ENCODE results near the gene TSPAN9.

Gene TSPAN9

DNA sequence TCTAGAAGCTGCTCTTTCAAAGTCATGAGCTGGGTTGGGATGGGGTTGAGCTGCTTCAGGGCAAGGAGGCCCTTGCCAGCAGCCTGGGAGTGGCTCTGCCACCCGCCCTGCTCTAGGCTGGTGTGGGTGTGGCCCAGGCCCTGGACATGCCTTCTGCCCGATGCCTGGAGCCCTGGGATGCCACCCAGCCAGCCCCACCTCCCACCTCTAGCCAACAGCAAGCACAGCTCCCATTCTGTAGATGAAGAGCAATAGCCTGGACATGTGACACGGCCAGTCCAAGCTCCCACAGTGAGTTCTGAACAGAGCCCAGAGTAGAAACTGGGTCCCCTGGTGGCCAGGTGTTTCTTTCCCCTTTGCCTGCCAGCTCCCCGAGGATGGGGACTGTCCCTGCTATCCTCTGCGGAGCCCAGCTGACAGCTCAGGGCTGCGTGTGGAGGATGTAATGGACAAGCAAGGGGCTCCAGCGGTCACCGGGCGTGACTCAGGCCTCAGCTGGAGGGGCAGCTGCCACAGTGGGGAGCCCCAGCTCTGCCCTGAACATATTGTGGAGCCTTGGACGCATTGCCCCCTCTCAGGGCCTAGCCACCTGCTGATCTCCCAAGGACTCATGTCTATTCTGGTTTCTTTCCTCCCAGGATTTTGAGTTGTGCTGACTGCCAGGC is 165.2 kb downstream of the TSPAN9 start:
- H3K9ac ChIP-seq (ENCODE audit: low read length), result no peak overlapping the region
- peaks cover 2% of the 10 kb centered on the region for H3K36me3 ChIP-seq (ENCODE audit: control insufficient read depth, insufficient read depth, low read length)
- no peaks in the 10 kb centered on the region for H3K4me1 ChIP-seq (ENCODE audit: control insufficient read depth, insufficient read depth, low read length)
- no peaks in the 10 kb centered on the region for H3K27me3 ChIP-seq (ENCODE audit: control insufficient read depth, insufficient read depth, low read length)
- H3K27ac ChIP-seq (ENCODE audit: low read depth, low read length), result no peak overlapping the region
- H3K4me3 ChIP-seq (ENCODE audit: low read length), result no peak overlapping the region

DNA sequence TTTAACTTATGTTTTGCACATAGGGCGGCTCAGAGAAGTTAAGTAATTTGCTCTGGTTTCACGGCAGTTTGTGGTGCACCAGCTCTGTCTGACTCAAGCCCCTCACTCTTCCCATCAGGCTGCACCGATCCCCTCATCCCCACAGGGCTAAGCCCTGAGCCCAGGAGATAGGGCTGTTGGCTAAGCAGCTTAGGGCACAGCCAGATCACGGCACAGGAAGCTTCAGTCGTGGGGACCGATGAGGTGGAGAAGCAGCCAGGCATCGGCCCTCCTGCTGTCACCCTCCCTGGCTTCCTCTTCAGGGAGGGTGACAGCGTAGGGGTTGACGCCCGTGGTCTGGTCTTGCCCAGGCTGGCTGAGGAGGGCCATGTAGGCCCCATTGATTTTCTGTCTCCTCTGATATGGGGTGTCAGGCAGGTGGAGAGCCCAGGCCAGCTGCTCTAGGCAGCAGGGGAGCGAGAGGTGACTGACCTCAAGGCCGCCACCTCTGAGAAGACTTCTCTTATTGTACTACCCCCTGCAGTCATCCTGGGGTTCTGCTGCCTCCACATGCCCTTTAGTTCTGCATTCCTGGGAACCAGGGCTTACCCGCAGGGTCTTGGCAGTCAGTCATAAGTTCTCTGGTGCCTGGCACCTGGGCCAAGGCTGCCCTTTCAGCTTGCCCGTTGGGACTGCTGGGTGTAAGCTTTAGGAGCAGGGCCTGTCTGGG is 166.4 kb downstream of the TSPAN9 start:
- no peak overlapping the region for H3K27ac ChIP-seq (ENCODE audit: low read depth, low read length)
- no peak overlapping the region for H3K9ac ChIP-seq (ENCODE audit: low read length)
- H3K4me1 ChIP-seq (ENCODE audit: control insufficient read depth, insufficient read depth, low read length), result no peaks in the 10 kb centered on the region

DNA sequence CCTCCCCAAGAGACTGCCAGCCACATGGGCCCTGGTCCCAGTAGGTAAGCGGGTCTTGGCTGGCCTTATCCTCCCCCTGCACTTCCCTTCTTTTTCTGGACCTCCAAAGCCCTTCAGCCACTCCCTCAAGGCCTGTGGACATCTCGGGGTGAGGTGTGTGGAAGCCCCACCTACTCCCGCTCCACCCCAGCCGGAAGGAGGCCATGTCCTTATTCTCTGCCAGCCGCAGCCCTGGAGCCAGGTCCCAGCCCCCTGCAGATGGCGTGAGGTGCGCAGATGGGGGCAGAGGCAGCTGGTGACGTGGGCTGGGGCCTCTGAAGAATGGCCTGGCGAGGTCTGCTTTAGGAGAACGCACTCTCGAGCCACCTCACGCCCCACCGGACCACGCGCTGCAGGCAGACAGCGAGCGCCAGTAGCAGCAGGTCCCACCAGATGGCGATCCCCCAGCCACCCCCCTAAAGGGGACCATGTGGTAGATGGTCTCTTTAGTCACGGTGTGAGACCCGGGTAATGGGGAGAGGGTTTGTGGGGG is 167.1 kb downstream of the TSPAN9 start:
- H3K36me3 ChIP-seq (ENCODE audit: control insufficient read depth, insufficient read depth, low read length), result peaks cover 2% of the 10 kb centered on the region
- H3K27ac ChIP-seq (ENCODE audit: low read depth, low read length), result no peak overlapping the region
- H3K9ac ChIP-seq (ENCODE audit: low read length), result no peak overlapping the region
- no peak overlapping the region for H3K4me3 ChIP-seq (ENCODE audit: low read length)
- H3K27me3 ChIP-seq (ENCODE audit: control insufficient read depth, insufficient read depth, low read length), result no peaks in the 10 kb centered on the region
- no peaks in the 10 kb centered on the region for H3K4me1 ChIP-seq (ENCODE audit: control insufficient read depth, insufficient read depth, low read length)

More for the DNA sequence above, 166.4 kb downstream of the TSPAN9 start:
- Histone ChIP-seq H3K4me3 (ENCODE audit: low read length) (no peak overlapping the region), H3K27me3 (ENCODE audit: control insufficient read depth, insufficient read depth, low read length) (no peaks in the 10 kb centered on the region), H3K36me3 (ENCODE audit: control insufficient read depth, insufficient read depth, low read length) (peaks cover 2% of the 10 kb centered on the region)

DNA sequence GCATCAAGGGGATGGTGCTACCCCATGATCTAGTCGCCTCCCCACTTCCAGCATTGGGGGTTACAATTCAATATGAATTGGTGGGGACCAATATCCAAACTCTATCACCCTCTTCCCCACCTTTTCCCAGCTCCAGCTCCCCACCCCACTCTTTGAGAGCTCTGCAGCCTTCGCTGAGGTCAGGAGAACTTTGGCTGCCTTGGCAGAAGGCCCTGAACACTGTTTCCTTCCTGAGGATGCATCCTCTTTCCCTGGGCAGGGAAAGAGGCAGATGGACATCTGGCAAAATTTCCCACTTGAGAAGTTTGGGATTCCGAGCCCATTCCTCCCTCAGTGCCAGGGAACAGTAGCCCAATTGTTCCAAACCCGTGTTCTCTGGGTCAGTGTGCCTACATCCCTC is 169.1 kb downstream of the TSPAN9 start:
- H3K9ac ChIP-seq (ENCODE audit: low read length), result no peak overlapping the region
- peaks cover 2% of the 10 kb centered on the region for H3K36me3 ChIP-seq (ENCODE audit: control insufficient read depth, insufficient read depth, low read length)
- no peak overlapping the region for H3K27ac ChIP-seq (ENCODE audit: low read depth, low read length)
- H3K4me1 ChIP-seq (ENCODE audit: control insufficient read depth, insufficient read depth, low read length), result no peaks in the 10 kb centered on the region
- H3K27me3 ChIP-seq (ENCODE audit: control insufficient read depth, insufficient read depth, low read length), result no peaks in the 10 kb centered on the region
- no peak overlapping the region for H3K4me3 ChIP-seq (ENCODE audit: low read length)

DNA sequence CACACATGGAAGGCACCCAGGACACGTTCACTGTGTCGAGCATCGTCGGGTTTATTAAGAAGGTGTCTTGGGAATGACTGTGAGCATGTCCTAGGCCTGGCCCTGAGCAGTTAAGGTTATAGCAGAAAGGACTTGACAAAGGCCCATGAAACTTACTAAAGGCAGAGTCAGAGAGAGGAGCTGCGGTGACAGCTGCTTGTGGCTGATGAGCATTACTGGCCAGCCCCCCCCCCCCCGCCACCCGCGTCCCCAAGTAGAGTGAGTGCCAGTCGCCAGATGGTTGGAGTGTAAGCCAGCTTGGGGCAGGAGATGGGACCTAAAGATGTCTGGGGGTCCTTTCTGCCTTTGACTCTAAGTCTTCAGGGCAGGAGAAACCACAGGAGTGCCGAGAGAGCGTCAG is 169.9 kb downstream of the TSPAN9 start:
- Histone ChIP-seq H3K9ac (ENCODE audit: low read length) (no peak overlapping the region), H3K4me1 (ENCODE audit: control insufficient read depth, insufficient read depth, low read length) (peaks cover 1% of the 10 kb centered on the region), H3K27ac (ENCODE audit: low read depth, low read length) (no peak overlapping the region)

DNA sequence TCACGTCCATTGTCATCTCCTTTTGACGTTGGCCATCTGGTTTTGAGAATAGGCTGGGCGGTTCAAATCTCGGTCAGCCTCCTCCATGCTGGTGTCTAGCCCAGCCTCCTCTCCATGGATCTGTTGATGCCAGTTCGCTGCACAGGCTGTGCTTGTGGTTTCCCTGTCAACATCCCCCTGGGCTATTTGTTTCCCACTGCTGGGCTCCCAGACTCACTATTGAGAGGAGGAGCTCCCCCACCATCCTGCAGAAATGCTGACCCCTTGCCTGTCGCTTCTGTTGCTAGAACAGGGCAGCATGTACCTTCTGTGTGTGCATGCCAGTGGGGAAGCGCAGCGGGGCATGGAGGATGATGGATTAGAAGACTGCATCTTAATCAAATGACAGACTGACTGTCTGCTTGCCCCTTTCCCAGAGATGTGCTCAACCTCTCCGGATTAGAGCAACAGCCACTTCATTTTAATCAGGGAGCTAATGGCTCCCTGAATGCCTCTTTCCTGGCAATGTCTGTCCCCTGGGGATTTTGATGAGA is 170.5 kb downstream of the TSPAN9 start:
- no peak overlapping the region for H3K4me3 ChIP-seq (ENCODE audit: low read length)
- no peak overlapping the region for H3K9ac ChIP-seq (ENCODE audit: low read length)
- no peak overlapping the region for H3K27ac ChIP-seq (ENCODE audit: low read depth, low read length)
- peaks cover 2% of the 10 kb centered on the region for H3K36me3 ChIP-seq (ENCODE audit: control insufficient read depth, insufficient read depth, low read length)
- H3K4me1 ChIP-seq (ENCODE audit: control insufficient read depth, insufficient read depth, low read length), result peaks cover 5% of the 10 kb centered on the region
- no peaks in the 10 kb centered on the region for H3K27me3 ChIP-seq (ENCODE audit: control insufficient read depth, insufficient read depth, low read length)

More for the DNA sequence above, 169.9 kb downstream of the TSPAN9 start:
- H3K4me3 ChIP-seq (ENCODE audit: low read length), result no peak overlapping the region
- peaks cover 2% of the 10 kb centered on the region for H3K36me3 ChIP-seq (ENCODE audit: control insufficient read depth, insufficient read depth, low read length)
- no peaks in the 10 kb centered on the region for H3K27me3 ChIP-seq (ENCODE audit: control insufficient read depth, insufficient read depth, low read length)

DNA sequence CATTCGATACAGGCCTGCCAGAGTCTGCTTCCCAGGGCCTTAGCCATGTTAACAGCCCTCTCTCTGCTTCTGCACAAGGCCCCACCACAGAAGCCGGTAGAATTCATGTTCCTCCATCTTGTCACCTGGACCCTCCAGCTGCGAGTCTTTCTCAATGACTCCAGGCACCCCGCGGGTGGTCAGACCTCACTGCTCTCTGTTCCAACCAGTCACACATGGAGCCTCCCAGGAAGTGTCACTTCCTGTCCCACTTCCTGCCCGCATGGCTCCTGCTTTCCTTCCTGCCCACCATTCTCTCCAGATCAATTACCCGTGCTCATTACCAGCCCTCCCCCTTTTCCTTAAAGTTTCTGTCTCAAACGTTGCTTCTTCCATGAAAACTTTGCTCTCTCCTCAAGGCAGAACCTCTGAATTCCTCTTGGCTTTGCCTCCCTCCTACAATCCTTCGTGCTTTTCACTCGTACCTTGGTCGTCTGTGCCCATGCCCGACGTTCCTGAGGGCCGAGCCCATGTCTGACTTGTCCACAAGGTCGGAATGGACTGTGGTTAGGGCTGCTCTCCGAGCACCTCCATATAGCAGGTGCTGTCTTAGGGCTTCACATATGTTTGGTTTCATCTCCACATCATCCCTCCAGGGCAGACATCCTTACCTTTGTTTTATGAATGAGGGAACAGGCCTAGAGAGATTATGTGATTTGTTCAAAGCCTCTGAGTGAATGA is 172.1 kb downstream of the TSPAN9 start:
- Histone ChIP-seq H3K4me1 (ENCODE audit: control insufficient read depth, insufficient read depth, low read length) (peaks cover 14% of the 10 kb centered on the region), H3K4me3 (ENCODE audit: low read length) (no peak overlapping the region), H3K36me3 (ENCODE audit: control insufficient read depth, insufficient read depth, low read length) (peaks cover 2% of the 10 kb centered on the region), H3K27me3 (ENCODE audit: control insufficient read depth, insufficient read depth, low read length) (no peaks in the 10 kb centered on the region), H3K9ac (ENCODE audit: low read length) (no peak overlapping the region), H3K27ac (ENCODE audit: low read depth, low read length) (no peak overlapping the region)

DNA sequence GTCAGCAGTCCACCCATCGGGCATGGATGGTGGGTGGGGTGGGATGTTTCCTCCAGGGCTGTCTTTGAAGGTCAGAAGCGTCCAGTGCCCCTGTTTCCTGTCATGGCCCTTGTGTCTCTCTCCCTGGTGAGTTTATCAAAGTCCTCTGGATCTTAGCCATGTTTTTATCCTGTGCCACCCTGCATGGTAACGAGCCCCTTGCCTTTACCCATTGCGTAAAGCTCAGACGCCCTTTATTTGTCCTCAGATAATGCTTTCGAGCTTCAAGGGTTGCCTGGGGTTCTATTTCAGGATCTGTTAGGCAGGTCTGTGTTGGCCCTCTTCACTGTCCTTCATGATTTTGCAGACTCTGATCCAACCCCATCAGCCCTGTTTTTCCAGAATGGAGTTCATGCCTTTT is 172.9 kb downstream of the TSPAN9 start:
- no peak overlapping the region for H3K4me3 ChIP-seq (ENCODE audit: low read length)
- H3K36me3 ChIP-seq (ENCODE audit: control insufficient read depth, insufficient read depth, low read length), result no peaks in the 10 kb centered on the region
- no peak overlapping the region for H3K9ac ChIP-seq (ENCODE audit: low read length)
- H3K4me1 ChIP-seq (ENCODE audit: control insufficient read depth, insufficient read depth, low read length), result peaks cover 14% of the 10 kb centered on the region
- no peaks in the 10 kb centered on the region for H3K27me3 ChIP-seq (ENCODE audit: control insufficient read depth, insufficient read depth, low read length)
- no peak overlapping the region for H3K27ac ChIP-seq (ENCODE audit: low read depth, low read length)

DNA sequence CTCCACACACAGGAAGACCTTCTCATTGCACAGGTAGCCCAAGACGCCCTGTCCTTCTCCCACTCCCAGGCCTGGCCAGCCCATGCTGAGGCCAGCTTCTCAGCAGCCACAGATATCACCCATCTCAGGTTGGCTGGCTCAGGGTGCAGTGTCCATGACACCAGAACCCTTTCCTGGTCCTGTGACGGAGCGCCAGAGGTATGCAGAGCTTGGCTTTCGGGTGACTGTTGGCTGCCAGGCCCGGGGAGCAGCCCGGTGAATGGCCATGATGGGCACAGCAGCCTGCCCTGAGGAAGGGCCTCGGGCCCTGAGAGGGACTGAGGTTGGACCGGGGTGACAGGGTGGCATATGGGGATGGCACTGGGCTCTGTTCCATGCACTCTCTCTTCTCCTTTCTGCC is 173.4 kb downstream of the TSPAN9 start:
- no peaks in the 10 kb centered on the region for H3K36me3 ChIP-seq (ENCODE audit: control insufficient read depth, insufficient read depth, low read length)
- H3K9ac ChIP-seq (ENCODE audit: low read length), result no peak overlapping the region
- H3K4me3 ChIP-seq (ENCODE audit: low read length), result no peak overlapping the region
- H3K4me1 ChIP-seq (ENCODE audit: control insufficient read depth, insufficient read depth, low read length), result peaks cover 14% of the 10 kb centered on the region
- no peak overlapping the region for H3K27ac ChIP-seq (ENCODE audit: low read depth, low read length)
- H3K27me3 ChIP-seq (ENCODE audit: control insufficient read depth, insufficient read depth, low read length), result no peaks in the 10 kb centered on the region

DNA sequence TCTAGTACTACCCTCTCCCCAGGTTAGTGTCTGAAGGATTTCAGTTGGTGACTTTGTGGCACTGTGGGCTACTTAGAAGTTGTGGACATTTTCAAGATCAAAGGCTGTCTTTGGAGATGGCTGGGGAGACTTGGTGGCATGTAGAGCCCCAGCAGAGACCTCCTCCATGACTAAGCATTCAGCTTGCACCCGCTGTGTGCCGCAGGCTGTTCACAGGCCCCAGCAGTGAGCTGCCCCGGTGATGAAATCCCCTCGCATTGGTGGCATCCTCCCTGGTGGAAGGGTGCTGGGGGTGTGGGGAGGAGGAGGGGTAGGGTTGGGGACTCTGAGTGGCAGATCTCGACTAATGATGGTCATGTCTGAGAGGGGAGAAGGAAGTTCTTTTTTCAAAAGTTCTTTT is 173.9 kb downstream of the TSPAN9 start:
- Histone ChIP-seq H3K27me3 (ENCODE audit: control insufficient read depth, insufficient read depth, low read length) (no peaks in the 10 kb centered on the region), H3K4me3 (ENCODE audit: low read length) (no peak overlapping the region), H3K4me1 (ENCODE audit: control insufficient read depth, insufficient read depth, low read length) (peaks cover 14% of the 10 kb centered on the region), H3K9ac (ENCODE audit: low read length) (no peak overlapping the region), H3K36me3 (ENCODE audit: control insufficient read depth, insufficient read depth, low read length) (no peaks in the 10 kb centered on the region), H3K27ac (ENCODE audit: low read depth, low read length) (no peak overlapping the region)

DNA sequence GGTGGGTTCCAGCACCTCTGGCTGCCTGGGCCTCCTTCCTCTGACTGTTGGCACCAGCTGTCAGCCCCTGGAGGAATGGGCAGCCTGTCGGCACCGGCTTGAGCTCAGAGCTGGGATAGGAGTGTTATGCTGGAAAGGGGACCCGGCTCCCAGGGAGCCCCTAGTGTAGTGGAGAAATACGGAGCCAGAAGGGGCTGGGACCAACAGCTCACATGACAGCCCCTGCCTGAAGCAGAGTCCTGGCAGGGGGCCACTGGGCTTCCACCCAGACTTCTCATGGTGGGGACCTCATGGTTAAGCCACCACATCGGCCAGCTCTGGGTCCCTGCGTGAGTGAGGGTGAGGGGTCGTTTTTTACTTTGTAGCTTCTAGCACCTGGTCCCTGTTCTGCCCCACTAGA is 174.5 kb downstream of the TSPAN9 start:
- Histone ChIP-seq H3K27ac (ENCODE audit: low read depth, low read length) (peak overlapping the region; percentile 78), H3K4me1 (ENCODE audit: control insufficient read depth, insufficient read depth, low read length) (peaks cover 14% of the 10 kb centered on the region), H3K4me3 (ENCODE audit: low read length) (no peak overlapping the region), H3K27me3 (ENCODE audit: control insufficient read depth, insufficient read depth, low read length) (no peaks in the 10 kb centered on the region), H3K36me3 (ENCODE audit: control insufficient read depth, insufficient read depth, low read length) (no peaks in the 10 kb centered on the region), H3K9ac (ENCODE audit: low read length) (no peak overlapping the region)

DNA sequence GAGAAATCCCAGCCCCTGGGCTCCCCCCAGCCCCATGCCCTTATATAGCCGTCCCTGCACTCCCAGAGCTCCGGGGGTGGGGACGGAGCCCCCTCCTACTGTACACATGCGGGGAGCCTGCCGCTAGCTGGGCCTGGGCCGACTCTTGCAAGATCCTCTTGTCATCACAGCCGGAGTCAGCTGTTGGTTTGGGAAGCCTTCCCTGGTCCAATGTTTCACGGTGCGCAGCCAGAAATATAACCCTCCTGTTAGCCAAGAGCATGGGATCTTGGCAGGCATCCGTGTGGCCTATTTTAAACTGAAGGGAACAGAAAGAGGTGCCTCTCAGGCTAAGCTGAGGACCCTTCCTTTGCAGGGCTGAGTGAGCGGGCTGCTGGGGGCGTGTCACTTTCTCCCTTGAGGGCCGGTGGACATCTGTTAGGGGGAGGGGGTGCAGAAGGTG is 175.3 kb downstream of the TSPAN9 start:
- Histone ChIP-seq H3K36me3 (ENCODE audit: control insufficient read depth, insufficient read depth, low read length) (no peaks in the 10 kb centered on the region), H3K27me3 (ENCODE audit: control insufficient read depth, insufficient read depth, low read length) (no peaks in the 10 kb centered on the region), H3K27ac (ENCODE audit: low read depth, low read length) (peak overlapping the region; percentile 78), H3K9ac (ENCODE audit: low read length) (no peak overlapping the region), H3K4me3 (ENCODE audit: low read length) (no peak overlapping the region), H3K4me1 (ENCODE audit: control insufficient read depth, insufficient read depth, low read length) (peaks cover 14% of the 10 kb centered on the region)
